Stimulated activated naive B cell treated with anti-CD40 and anti-IgM and Interleukin-4, amounts not matched to agents 10 μg/mL and 1 μg/mL and 100 μg/mL, for 72 hours (primary cell): ENCODE results near the gene GGTLC2.
"Not testable (repeated sequence)": the region's sequence is repeated elsewhere in the genome, so short reads cannot be mapped to it uniquely, and the experiment has no call there.

ENCODE experiments used
- ATAC-seq, 2 donors: fragments of 150-1000 bp; cut with Tn5 transposase; replicated peaks; 2 replicates each; pipeline ENCODE4 v1.10.0; 2021; ENCODE audit warnings: moderate library complexity in 1 of 2
- DNase-seq: peaks from one replicate; pipeline ENCODE4 v3.0.0; 2021
- H3K27ac Mint-ChIP-seq: one replicate; pipeline ENCODE4 v1.8.0; 2022; ENCODE audit warnings: mild to moderate bottlenecking, mixed read lengths
- H3K27me3 Mint-ChIP-seq, 2 donors: one replicate each; pipeline ENCODE4 v1.8.0; 2022; ENCODE audit warnings: mixed read lengths in 2 of 2
- H3K36me3 Mint-ChIP-seq, 2 donors: one replicate each; pipeline ENCODE4 v1.8.0; 2022; ENCODE audit warnings: mixed read lengths in 2 of 2, mild to moderate bottlenecking in 1 of 2
- H3K4me1 Mint-ChIP-seq, 2 donors: one replicate each; pipeline ENCODE4 v1.8.0; 2022; ENCODE audit warnings: mixed read lengths in 2 of 2, mild to moderate bottlenecking in 1 of 2
- H3K4me3 Mint-ChIP-seq, 2 donors: one replicate each; pipeline ENCODE4 v1.8.0; 2022; ENCODE audit warnings: mild to moderate bottlenecking in 2 of 2, mixed read lengths in 2 of 2, moderate library complexity in 1 of 2
- H3K9me3 Mint-ChIP-seq, 2 donors: one replicate each; pipeline ENCODE4 v1.8.0; 2022; ENCODE audit warnings: mixed read lengths in 2 of 2, mild to moderate bottlenecking in 1 of 2

Gene GGTLC2

GRCh38 chr22:22650803-22651515 lies 6.5 kb downstream of the GGTLC2 start:
- peaks cover 21 to 25% of the 10 kb centered on the region in 2 donors for H3K4me1 Mint-ChIP-seq
- H3K27me3 Mint-ChIP-seq, ATAC-seq, DNase-seq, H3K27ac Mint-ChIP-seq, H3K4me3 Mint-ChIP-seq, H3K9me3 Mint-ChIP-seq, H3K36me3 Mint-ChIP-seq: not testable (repeated sequence)

- H3K27ac Mint-ChIP-seq, DNase-seq, H3K27me3 Mint-ChIP-seq, H3K9me3 Mint-ChIP-seq, H3K36me3 Mint-ChIP-seq, ATAC-seq, H3K4me3 Mint-ChIP-seq: not testable (repeated sequence)
- peaks cover 21 to 25% of the 10 kb centered on the region in 2 donors for H3K4me1 Mint-ChIP-seq
Measured at GRCh38 chr22:22651593-22651992, 7.2 kb downstream of the GGTLC2 start.

GRCh38 chr22:22652102-22652501 lies 7.7 kb downstream of the GGTLC2 start:
- not testable (repeated sequence) for DNase-seq, ATAC-seq, H3K36me3 Mint-ChIP-seq, H3K27ac Mint-ChIP-seq, H3K9me3 Mint-ChIP-seq, H3K27me3 Mint-ChIP-seq
- H3K4me3 Mint-ChIP-seq = peak overlapping the region in 1 of 2 donors; percentile 5
- H3K4me1 Mint-ChIP-seq = peaks cover 21 to 25% of the 10 kb centered on the region in 2 donors

GRCh38 chr22:22652573-22652972 lies 8.2 kb downstream of the GGTLC2 start:
- not testable (repeated sequence) for H3K27me3 Mint-ChIP-seq, H3K27ac Mint-ChIP-seq, DNase-seq, ATAC-seq, H3K36me3 Mint-ChIP-seq, H3K9me3 Mint-ChIP-seq
- H3K4me1 Mint-ChIP-seq = peaks cover 21 to 25% of the 10 kb centered on the region in 2 donors
- H3K4me3 Mint-ChIP-seq = peak overlapping the region in 1 of 2 donors; percentile 5

GRCh38 chr22:22653677-22654381 lies 9.4 kb downstream of the GGTLC2 start:
- H3K4me1 Mint-ChIP-seq = peaks cover 18 to 25% of the 10 kb centered on the region in 2 donors
- H3K36me3 Mint-ChIP-seq, H3K27ac Mint-ChIP-seq, ATAC-seq, DNase-seq, H3K27me3 Mint-ChIP-seq, H3K9me3 Mint-ChIP-seq: not testable (repeated sequence)
- peak overlapping the region in 1 of 2 donors; percentile 47 for H3K4me3 Mint-ChIP-seq

- DNase-seq = no peak
Measured at GRCh38 chr22:22655452-22656290, 11.3 kb downstream of the GGTLC2 start.

GRCh38 chr22:22657712-22658111 lies 13.3 kb downstream of the GGTLC2 start:
- Mint-ChIP-seq H3K36me3 (no peaks in the 10 kb centered on the region), H3K27me3 (no peaks in the 10 kb centered on the region), H3K4me3 (no peak overlapping the region), H3K4me1 (peaks cover 9 to 15% of the 10 kb centered on the region in 2 donors), H3K9me3 (no peaks in the 10 kb centered on the region), H3K27ac (no peak overlapping the region)
- DNase-seq = no peak
- no peak for ATAC-seq

More at GRCh38 chr22:22655452-22656290, 11.3 kb downstream of the GGTLC2 start:
- Mint-ChIP-seq H3K27ac (peak overlapping the region; percentile 77), H3K36me3 (no peaks in the 10 kb centered on the region), H3K4me3 (no peak overlapping the region), H3K4me1 (peaks cover 18 to 25% of the 10 kb centered on the region in 2 donors), H3K27me3 (peaks cover 0 to 6% of the 10 kb centered on the region in 2 donors), H3K9me3 (no peaks in the 10 kb centered on the region)
- ATAC-seq = no peak

- no peak for DNase-seq
- H3K27ac Mint-ChIP-seq = no peak overlapping the region
- peaks cover 0 to under 1% of the 10 kb centered on the region in 2 donors for H3K4me1 Mint-ChIP-seq
- no peak for ATAC-seq
- H3K36me3 Mint-ChIP-seq = no peaks in the 10 kb centered on the region
- no peaks in the 10 kb centered on the region for H3K9me3 Mint-ChIP-seq
- no peak overlapping the region for H3K4me3 Mint-ChIP-seq
- peaks cover 0 to 8% of the 10 kb centered on the region in 2 donors for H3K27me3 Mint-ChIP-seq
Measured at GRCh38 chr22:22661275-22661674, 16.9 kb downstream of the GGTLC2 start.

- Mint-ChIP-seq H3K4me1 (peaks cover 2 to 6% of the 10 kb centered on the region in 2 donors), H3K9me3 (no peaks in the 10 kb centered on the region), H3K27me3 (peaks cover 0 to 8% of the 10 kb centered on the region in 2 donors), H3K4me3 (no peak overlapping the region), H3K27ac (no peak overlapping the region), H3K36me3 (no peaks in the 10 kb centered on the region)
- no peak for ATAC-seq
- no peak for DNase-seq
Measured at GRCh38 chr22:22662095-22662494, 17.7 kb downstream of the GGTLC2 start.

GRCh38 chr22:22663861-22664800 lies 19.7 kb downstream of the GGTLC2 start:
- Mint-ChIP-seq H3K9me3 (no peaks in the 10 kb centered on the region), H3K4me3 (no peak overlapping the region), H3K4me1 (peaks cover 2 to 18% of the 10 kb centered on the region in 2 donors), H3K36me3 (no peaks in the 10 kb centered on the region), H3K27me3 (peaks cover 0 to 8% of the 10 kb centered on the region in 2 donors), H3K27ac (peak overlapping the region; percentile 25)
- ATAC-seq = no peak
- DNase-seq = no peak

- Mint-ChIP-seq H3K27me3 (peaks cover 0 to 12% of the 10 kb centered on the region in 2 donors), H3K4me3 (no peak overlapping the region), H3K36me3 (peaks cover 0 to 3% of the 10 kb centered on the region in 2 donors), H3K4me1 (peaks cover 2 to 18% of the 10 kb centered on the region in 2 donors), H3K9me3 (no peaks in the 10 kb centered on the region), H3K27ac (no peak overlapping the region)
- peak; percentile 35 for DNase-seq
- ATAC-seq = peak; percentile 88 to 93
Measured at GRCh38 chr22:22666307-22667091, 22.1 kb downstream of the GGTLC2 start.

GRCh38 chr22:22667966-22668880 lies 23.8 kb downstream of the GGTLC2 start:
- no peak overlapping the region for H3K4me3 Mint-ChIP-seq

More at GRCh38 chr22:22667966-22668880, 23.8 kb downstream of the GGTLC2 start:
- no peak for ATAC-seq
- Mint-ChIP-seq H3K27ac (no peak overlapping the region), H3K36me3 (peaks cover 0 to 3% of the 10 kb centered on the region in 2 donors), H3K9me3 (no peaks in the 10 kb centered on the region), H3K4me1 (peaks cover 2 to 18% of the 10 kb centered on the region in 2 donors), H3K27me3 (peaks cover 0 to 12% of the 10 kb centered on the region in 2 donors)
- DNase-seq = no peak
